Measurements from ENCODE around the gene PRRT1B.

PRRT1B gene

DNA sequence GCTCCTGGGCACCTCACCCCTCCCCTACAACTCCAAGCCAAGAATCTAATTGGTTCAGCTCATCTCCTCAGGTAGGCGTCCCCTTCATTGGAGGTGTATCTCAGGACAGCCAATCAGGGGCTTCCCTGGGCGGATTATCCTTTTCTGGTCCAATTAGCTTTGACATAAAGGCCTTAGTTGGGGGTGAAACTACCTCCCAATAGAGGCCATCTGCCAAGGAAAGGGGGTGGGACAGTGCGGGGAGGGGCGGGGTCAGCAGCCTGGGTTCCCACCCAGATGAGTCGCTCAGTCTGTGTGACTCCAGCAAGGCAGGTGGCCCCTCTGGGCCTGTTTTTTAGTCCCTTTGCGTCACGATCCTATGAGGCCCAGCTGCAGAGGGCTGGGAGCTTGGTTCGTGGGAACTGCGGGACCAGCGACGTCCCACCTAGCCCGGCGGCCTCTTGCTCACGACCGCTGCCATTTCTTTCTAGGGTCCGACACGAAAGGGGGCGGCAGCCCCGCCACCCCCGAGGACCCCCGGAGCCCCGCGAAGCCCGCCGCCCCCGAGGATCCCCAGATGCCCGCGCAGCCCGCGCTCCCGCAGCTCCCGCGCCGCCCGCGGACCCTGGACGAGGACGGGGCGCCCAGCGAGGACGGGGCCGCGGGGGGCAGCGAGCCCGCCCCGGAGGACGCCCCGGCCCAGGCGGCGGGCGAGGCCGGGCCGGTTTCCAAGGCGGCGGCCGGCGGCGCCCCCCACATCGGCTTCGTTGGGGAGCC is 8.9 kb downstream of the PRRT1B start:
- FAIRE-seq = no peak

- no peak for FAIRE-seq
These were observed 9.6 kb downstream of the PRRT1B start for GRCh38 chr9:131554843-131555351.

GRCh38 chr9:131555841-131556673 is 10.7 kb downstream of the PRRT1B start:
- FAIRE-seq = no peak

DNA sequence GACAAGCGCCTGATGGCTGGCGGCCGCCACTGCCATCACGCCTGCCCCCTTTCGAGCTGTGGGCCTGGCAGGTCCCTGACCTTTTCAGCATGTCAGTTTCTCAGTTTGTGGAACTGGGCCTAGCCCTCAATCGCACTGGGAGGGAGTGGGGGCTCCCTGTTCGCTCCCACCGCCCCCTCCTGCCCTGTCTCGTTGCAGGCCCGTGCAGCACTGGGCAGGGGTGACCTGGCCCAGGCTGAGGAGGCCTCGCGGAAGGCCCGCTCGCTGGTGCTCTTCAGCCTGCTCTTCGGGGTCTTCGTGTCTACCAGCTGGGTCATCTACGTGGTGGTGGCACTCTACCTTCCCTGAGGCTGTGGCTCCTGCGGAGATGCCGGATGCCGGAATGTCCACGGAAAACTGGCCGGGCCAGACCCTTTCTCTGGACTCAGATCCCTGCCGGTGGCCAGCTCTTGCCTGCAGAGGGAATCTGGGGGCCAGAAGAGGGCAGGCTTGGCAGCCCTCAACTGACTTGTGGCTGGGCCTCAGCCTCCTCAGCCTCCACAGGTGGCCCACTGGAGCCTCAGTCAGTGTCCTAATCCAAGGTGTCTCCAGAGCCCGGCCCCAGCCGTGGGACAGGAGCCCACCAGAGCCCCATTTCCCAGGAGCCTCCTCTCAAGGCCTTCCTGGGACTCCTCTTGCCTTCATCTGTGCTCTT is 12.7 kb downstream of the PRRT1B start:
- no peak for FAIRE-seq

DNA sequence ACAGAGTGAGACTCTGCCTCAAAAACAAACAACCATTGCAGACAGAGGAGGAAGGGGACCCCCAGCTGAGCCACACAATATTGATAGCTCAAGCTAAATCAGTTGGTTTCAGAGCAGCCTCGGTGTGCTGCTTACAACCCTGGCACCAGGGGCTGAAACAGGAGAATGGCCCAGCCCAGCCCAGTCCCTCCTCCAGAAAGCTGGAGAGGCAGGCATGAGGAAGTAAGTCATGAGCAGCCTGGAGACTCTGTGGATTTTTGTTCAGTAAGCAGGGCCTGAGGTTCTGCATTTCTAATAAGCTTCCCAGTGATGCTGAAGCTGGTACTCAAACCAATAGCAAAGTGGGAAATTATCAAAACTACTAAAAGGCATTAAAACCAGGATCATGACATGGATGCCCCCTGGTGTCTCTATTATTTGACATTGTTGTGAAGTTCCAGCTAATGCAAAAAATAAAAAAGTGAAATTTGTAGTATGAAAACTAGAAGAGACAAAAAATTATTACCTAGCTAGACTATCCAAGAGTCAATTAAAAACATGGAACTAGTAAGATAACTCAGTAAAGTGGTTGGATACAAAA is 14.2 kb downstream of the PRRT1B start:
- peak; percentile 72 for FAIRE-seq

- no peak for FAIRE-seq
These were observed 17.0 kb downstream of the PRRT1B start for GRCh38 chr9:131562032-131562959.

GRCh38 chr9:131565369-131565768 is 20.0 kb downstream of the PRRT1B start:
- no peak for FAIRE-seq

- FAIRE-seq = no peak
These were observed 20.8 kb downstream of the PRRT1B start for GRCh38 chr9:131566158-131566557.

GRCh38 chr9:131567910-131568309 is 22.6 kb downstream of the PRRT1B start:
- no peak for FAIRE-seq

GRCh38 chr9:131574730-131575640 is 29.7 kb downstream of the PRRT1B start:
- FAIRE-seq = no peak

- FAIRE-seq = no peak
These were observed 30.9 kb downstream of the PRRT1B start for GRCh38 chr9:131575946-131576853.

- FAIRE-seq = peak; percentile 41
These were observed 32.0 kb downstream of the PRRT1B start for GRCh38 chr9:131577005-131578000.

- no peak for FAIRE-seq
These were observed 32.7 kb downstream of the PRRT1B start for GRCh38 chr9:131578021-131578420.

GRCh38 chr9:131578731-131579504 is 33.6 kb downstream of the PRRT1B start:
- no peak for FAIRE-seq

GRCh38 chr9:131579789-131580211 is 34.5 kb downstream of the PRRT1B start:
- no peak for FAIRE-seq

DNA sequence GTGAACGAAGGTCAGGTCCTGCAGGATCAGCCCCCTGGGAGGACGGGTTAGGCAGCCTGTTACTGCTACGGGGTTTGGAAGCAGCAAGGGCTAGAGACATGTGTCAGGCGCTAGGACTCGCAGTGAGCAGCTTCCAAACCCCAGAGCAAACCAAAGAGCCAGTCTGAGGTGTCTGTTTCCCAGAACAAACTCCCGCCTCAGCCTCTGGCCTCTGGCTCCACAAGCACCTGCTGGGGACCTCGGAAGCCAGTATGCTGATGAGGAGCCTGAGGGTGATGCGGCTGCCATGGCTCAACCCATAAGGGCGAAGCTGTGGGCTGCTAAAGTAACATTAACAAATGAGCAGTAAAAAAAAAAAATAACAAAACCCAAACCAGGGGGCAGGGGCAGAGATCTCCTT is 35.0 kb downstream of the PRRT1B start:
- FAIRE-seq = no peak

DNA sequence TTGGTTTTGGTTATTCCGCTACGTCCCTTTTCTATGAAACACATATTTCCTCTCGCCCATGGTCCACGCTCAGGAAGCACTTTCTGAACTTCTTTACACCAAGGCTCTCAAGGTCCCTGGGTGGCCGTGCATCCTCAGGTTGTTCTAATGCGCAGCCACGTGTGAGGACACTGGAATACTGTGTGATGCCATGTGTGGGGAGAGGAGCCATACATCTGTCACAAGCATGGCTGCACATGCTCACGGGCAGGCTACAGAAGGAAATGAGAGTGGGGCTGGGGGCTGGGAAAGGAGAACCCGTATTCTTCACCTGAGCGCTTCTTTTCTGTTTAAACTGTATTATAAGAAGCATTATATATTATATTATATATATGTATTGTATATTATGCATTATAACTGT is 36.7 kb downstream of the PRRT1B start:
- no peak for FAIRE-seq
